DMS53 (cell line): ENCODE data around the gene SPIN1.

Source experiments
- DNase-seq: peaks from one replicate; lab custom pipeline; 2025; lab: John Stamatoyannopoulos, UW

SPIN1 gene

DNA sequence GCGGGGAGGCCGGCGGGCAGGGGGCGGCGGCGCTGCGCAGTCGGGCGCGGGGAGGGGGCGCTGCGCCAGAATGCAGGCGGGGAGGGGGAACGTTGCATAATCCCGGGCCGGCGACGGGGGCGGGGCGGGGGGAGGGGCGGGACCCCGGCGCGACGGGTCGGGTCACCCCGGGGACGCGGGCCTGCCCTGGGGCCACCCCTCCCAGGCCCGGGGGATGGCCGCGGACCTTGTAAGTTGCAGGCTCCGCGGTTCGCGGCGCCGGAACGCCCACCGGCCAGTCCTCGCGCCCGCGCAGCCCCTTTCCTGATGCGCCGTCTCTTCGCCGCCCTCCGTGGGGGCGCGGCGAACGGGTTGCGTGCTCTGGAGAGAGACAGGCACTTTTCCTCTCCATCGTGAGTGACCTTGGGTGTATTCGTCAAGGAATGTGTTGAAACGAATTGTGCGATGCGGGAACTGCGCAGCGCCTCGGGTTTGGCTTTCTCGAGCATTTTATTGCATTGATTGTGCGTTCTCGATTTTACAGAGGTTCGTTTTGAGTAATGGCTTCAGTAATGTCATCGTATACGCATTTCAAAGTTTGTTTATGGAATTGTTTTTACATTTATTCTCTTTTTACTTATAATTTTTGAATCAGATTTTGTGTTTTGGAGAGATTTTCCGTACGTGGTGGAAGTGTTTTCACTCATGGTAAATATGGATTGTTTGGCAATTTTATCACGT lies 802 bp downstream of the SPIN1 start:
- DNase-seq: peak; percentile 67

- DNase-seq: no peak
These were observed 2.2 kb downstream of the SPIN1 start for GRCh38 chr9:88390371-88390990.

GRCh38 chr9:88391236-88391635 lies 3.0 kb downstream of the SPIN1 start:
- DNase-seq: no peak

- DNase-seq: no peak
These were observed 3.7 kb downstream of the SPIN1 start for GRCh38 chr9:88391921-88392320.

- no peak for DNase-seq
These were observed 4.3 kb downstream of the SPIN1 start for GRCh38 chr9:88392549-88392948.

DNA sequence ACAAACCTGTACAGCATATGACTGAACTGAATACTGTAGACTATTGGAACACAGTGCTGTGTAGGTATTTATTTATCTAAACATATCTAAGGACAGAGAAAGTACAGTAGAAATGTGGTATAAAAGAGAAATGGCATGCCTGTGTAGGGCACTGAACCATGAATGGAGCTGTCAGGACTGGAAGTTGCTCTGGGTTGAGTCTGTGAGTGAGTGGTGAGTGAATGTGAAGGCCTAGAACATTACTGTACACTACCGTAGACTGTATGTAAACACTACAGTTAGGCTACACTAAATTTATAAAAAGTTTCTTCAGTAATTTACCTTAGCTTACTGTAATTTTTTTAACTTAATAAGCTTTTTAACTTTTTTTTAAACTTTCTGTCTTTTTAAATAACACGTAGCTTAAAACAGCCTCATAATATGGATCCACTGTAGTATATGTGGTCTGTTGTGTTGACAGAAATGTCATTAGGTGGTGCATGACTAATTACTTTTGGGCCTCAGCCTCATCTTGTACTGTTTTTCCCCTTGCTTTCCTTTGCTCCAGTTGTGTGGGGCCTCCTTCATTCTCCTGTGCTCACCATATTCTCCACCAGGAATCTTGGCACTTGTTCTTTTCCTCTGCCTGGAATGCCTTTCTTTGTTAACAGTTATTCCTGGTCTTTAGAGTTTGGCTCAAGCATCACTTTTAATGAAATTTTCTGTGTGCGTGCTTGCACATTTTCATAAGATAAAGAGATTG lies 8.8 kb downstream of the SPIN1 start:
- no peak for DNase-seq

GRCh38 chr9:88398016-88398415 lies 9.8 kb downstream of the SPIN1 start:
- DNase-seq: no peak

- no peak for DNase-seq
These were observed 11.7 kb downstream of the SPIN1 start for GRCh38 chr9:88399966-88400365.

DNA sequence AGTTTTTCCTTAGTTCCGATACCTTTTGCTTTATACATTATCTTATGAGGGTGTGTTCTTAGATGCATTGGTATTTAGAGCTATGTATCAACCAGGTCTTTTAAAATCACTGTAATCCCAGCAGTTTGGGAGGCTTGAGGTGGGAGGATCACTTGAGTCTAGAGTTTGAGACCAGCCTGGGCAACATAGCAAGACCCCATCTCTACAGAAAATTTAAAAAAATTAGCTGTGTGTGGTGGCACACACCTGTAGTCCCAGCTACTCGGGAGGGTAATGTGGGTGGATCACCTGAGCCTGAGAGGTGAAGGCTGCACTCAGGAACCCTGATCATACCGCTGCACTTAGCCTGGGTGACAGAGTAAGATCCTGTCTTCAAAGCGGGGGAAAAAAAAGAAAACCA lies 15.1 kb downstream of the SPIN1 start:
- no peak for DNase-seq

GRCh38 chr9:88406051-88406450 lies 17.8 kb downstream of the SPIN1 start:
- DNase-seq: no peak

- DNase-seq: no peak
These were observed 23.2 kb downstream of the SPIN1 start for GRCh38 chr9:88411471-88411870.

GRCh38 chr9:88414298-88414697 lies 26.1 kb downstream of the SPIN1 start:
- no peak for DNase-seq

DNA sequence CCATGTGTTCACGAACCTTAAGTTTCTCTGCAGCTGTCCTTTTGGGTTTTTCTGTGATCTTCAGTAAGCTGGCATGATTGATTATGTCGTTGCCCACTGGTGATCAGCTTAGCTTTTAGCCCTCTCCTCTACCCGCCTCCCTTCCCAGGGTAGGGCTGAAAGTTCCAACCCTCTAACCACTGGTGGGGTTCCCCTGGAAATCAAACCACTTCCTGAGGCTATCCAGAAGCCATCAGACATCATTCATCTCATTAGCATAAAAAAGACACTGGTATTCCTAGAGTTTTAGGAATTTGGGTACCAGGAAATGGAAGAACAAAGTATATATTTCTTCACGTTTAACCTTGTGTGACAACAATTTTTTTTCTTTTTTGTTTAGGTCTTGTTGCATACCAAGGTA lies 29.8 kb downstream of the SPIN1 start:
- no peak for DNase-seq

DNA sequence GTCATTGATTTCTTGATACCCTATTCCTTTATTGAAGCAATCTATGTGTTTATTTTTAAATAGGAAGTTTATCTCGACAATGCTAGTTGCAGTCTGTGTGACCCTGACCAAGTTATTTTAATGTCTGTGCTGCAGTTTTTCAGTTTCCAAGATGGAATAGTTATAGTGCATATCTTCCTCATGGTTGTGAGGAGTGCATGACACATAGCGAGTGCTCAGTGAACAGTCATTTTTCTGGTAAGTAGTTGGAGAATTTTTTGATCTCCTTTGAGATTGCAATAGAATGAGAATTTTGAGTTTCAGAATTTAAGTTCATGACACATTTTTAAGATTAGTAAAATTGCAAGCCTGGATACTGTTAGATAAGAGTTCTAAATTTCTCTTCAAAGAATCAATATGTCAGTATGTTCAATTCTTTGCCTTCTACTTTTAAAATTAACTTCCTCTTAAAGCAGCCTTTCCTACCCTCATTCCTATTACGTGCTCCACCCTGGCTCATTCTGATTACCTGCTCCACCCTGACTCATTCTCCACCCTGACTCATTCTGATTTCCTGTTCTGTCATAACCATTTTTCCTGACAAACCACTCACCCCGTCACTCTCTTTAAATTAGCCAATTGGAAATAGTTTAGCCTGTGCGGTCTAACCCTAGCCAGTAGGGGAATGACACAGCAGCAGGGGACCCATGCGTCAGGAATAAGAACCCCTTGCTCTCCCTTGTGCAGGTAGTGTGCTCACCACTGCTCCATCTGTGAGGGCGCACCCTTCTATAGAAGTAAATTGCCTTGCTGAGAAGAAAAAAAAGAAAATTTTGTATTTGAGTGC lies 30.7 kb downstream of the SPIN1 start:
- peak; percentile 2 for DNase-seq

GRCh38 chr9:88420227-88420626 lies 32.0 kb downstream of the SPIN1 start:
- no peak for DNase-seq

DNA sequence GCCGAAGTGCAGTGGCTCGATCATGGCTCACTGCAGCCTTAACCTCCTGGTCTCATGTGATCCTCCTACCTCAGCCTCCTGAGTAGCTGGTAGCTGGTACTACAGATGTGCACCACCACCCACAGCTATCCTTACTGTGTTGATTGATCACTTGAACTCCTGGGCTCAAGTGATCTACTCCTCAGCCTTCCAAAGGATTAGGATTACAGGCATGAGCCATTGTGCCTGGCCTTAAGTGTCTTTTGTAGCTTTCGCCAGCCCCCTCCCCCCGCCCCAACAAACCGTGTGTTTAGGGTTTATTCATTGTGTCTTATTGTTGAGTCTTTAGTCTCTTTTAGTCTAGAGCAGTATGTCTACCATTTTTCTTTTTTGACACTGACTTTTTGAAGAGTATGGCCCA lies 33.1 kb downstream of the SPIN1 start:
- no peak for DNase-seq

GRCh38 chr9:88425538-88425950 lies 37.3 kb downstream of the SPIN1 start:
- no peak for DNase-seq

DNA sequence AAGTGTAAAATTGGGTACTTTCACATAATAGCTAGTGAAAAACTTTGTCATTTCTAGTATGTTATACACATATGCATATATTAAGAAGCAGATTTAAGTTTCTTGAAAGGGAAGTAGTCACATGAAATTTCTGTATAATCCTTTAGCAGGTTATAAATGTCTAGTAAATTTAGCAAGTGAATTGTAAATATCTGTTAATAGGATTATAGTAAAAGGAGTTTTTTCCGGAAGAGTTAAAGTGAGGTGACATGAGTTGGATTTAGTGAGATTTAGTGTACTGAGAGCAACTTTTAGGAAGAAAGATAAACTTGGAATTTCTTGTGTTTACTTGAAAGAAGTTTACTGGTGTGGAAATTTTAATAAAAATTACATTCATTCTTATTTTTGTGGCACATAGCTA lies 38.4 kb downstream of the SPIN1 start:
- no peak for DNase-seq

DNA sequence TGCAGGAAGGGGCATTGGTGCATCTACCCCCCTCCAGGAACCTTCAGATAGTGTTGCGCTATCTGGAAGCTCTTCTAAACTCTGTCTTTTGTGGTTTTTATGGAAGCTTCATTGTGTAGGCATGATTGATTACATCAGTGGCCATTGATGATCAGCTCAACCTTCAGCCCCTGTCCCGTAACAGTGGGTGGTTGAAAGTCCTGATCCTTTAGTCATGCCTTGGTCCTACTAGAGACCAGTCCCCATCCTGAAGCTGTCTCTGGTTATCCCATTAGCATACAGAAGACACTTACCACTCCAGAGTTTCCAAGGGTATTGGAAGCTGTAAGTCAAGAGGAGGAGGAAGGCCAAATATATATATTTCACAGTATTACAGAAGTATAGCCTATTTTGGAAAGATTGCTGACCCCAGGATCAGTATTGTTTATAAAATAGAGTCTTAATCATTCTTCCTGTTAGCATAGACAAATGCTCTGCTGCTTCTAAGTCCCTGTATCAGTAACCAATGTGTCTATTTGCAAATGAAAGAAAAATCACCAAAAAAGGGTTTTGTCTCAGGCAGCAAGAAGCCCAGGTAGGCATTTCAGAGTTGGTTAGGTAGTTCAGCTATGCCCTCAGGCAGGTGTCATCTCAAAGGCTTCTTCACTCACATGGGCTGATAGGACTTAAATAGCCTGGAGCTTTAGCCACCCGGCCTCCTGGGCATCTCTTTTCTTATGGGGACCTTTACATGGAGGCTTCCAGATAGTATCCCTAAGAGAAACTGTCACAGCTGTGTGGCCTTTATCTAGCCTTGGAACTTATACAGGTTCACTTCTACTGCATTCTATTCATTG lies 41.6 kb downstream of the SPIN1 start:
- no peak for DNase-seq

- DNase-seq: no peak
These were observed 45.5 kb downstream of the SPIN1 start for GRCh38 chr9:88433583-88434255.

DNA sequence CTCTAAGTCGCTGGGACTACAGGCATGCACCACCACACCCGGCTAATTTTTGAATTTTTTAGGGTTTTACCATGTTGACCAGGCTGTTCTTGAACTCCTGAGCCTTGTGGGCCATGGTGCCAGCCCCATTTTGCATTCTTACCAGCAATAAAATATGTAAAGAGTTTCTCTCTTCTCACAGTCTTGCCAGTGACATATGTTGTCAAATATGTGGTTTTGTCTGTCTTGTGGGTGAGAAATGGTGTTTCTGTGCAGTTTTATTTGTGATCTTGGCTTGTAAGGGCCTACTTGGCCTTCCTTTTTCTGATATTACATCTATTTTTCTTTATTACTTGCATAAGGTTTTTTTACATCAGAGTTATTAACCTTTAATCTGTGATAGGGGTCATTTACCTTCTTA lies 47.1 kb downstream of the SPIN1 start:
- no peak for DNase-seq
